Activated gamma-delta T cell (primary cell): ENCODE results near the gene EEF2KMT.
"Not testable (repeated sequence)": the region's sequence is repeated elsewhere in the genome, so short reads cannot be mapped to it uniquely, and the experiment has no call there.

Experiments used
- DNase-seq: peaks from one replicate; lab custom pipeline; 2025; lab: John Stamatoyannopoulos, UW

The EEF2KMT gene

DNA sequence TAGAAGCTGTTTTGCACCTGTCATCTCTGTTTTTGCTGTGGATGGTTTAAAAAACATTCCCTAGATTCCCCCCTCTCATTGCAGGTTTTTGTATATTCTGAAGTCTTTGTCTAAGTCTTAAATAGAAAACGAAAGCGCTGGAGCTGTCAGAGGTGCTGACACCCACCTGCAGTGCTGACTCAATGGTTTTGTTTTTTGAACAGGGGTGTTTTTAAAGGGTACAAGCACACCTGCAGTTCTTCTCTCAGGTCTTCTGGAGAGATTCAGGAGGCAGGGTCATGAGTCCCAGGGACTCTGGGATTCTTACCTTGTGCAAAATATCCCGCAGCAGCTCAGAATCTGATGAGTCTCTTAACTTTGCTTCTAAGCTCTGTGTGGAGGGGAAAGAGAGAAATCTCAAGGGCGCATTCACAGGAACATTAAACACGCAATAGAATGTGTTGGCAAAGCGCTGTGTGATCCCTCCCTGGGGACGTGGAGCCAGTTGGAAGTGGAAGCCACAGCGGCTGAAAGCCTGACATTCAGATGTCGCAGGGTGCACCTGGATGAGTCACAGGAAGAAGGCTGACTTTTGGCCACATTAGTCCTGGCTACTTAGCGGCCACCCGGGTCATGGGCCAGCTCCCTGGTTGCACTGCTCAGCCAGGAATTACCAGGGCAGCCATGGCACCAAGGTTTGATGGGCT lies 2.3 kb downstream of the EEF2KMT start:
- DNase-seq = not testable (repeated sequence)

DNA sequence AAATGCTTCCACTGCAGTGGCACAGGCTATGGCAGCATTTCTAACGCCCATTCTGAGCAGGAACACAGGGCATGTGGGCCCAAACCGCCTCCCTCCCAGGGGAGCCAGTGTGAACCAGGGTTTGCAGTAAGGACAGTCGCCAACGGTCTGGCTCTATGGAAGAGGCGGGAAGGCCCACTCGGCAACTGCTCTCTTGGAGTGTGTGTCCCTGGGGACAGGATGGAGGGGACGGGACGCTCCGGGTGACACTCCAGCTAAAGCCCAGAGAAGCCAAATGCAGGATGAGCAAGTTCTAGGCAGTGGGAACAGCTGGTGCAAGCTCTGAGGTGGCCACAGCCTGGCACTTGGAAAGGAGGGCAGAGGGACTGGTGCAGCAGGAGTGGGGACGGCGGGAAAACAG lies 3.8 kb downstream of the EEF2KMT start:
- not testable (repeated sequence) for DNase-seq

DNA sequence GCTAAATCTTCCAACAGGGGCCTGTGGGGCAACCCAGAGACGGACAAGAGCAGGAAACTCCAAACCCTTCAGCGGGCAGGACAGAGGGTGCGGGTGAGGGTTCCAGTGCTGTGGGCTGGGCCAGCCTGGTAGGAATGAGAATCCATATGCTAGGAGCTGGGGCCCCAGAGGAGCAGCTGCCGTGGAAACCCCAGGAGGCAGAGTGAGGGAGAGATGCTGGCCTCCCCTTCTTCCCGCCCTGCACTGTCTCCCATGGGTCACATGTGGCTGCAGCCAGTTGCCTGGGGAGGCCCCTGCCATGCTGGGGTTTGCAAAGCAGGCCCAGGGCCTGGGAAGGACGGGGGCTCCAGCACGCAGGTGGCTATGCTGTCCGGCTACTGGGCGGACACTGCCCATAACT lies 4.5 kb downstream of the EEF2KMT start:
- not testable (repeated sequence) for DNase-seq

DNA sequence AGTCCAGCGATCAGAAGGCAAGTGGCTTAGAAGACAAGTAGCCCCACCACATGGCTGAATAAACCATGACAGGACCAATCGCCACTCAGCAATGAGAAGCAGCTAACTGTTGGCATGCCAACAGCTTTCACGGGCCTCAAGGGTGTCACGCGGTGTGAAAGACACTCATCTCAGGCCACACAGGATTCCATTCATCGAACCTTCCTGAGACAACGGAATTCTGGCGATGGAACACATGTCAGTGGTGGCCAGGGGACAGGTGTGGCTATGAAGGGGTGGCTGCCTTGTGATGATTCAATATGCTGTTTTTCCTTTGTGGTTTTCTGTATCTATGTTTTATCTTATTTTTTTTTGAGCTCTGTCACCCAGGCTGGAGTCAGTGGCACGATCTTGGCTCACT lies 7.0 kb downstream of the EEF2KMT start:
- DNase-seq = not testable (repeated sequence)

DNA sequence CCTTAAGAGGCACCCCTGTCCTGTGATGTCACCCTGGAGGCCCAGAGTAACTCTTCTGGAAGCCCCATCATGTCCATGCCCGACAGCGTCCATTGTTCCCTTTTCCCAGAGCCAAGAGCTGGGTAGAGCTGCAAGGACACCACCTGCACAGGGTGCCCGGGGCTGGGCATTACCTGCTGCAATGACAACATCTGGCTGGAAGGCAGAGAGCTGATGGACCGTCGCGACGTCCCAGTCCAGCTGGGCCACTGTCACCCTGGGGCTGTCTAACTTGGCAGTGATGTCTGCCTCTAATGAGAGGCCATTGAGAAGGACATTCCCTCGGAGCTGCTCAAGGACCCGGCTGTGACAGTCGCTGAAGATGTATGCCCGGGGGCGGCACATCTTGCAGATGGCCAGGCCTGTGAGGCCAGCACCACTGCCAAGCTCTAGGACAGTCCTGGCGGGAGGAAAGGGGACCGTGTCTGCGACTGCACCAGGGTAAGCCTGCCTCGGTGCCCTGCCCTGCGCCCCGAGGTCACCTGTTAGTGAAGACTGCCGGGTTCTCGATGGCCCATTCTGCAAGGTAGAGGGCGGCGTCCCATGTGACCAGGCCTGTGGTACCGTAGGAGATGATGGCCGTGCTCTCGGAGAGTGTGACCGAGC lies 7.6 kb downstream of the EEF2KMT start:
- not testable (repeated sequence) for DNase-seq

DNA sequence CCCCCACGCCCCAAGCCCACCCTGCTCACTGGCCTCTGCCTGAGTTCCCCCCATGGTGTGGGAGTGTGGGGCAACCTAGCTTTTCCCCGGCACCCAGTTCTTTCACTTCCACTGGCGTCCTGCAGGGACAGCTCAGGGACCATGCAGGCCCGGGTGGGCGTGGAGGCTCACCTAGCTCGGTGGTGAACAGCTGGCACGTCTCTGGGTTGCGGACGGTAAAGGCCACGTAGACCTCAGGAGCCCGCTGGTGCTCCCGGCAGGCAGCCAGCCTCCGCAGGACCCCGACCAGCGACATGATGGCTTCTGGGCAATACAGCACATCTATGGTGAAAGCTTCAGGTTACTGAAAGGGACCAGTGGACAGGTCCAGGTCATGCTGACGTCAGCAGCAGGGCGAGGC lies 8.7 kb downstream of the EEF2KMT start:
- DNase-seq = not testable (repeated sequence)

DNA sequence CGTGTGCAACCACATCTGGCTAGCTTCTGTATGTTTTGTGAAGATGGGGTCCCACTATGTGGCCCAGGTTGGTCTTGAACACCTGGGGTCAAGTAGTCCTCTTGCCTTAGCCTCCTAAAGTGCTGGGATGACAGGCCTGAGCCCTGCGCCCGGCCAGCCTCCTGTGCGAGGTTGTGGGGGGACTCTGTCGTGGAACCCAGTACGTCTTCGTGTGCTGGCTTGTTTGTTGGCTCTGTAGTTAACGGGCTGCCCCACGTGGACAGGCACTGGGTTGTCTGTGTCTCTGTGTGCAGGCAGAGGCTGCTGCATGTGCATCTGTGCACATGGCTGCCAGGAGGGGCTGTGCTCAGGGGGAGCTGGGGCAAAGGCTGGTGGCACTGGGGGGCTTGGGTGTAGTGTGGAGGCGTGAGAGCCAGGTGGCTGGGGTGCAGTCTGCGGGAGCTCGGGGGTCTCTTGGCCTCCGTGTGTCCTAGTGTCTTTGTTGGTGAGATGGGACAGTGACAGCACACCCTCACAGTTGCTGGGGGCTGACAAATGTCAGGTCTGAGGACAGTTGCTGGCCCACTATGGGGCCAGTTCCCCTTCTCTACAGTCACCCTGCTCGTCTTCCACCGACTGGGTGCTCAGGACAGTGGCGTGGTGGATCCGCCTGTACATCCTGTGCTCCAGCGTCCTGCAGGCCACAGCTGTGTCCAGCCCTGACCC lies 9.4 kb downstream of the EEF2KMT start:
- DNase-seq = not testable (repeated sequence)

DNA sequence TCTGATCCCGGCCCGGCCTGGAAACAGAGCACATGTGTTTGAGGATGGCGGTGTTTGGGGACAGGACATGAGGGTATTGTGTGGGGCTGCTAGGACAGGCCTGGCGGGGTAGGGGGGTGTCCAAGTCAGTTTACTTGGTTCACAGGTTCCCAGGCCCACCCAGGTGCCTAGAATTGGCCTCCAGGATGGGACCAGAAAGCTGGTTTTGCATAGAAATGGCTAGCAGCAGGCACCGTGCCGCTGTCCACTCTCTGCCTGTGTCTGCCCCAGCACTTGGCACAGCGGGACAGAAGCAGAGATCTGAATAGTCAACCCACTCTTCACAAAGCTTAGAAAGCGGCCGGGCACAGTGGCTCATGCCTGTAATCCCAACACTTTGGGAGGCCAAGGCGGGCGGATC lies 11.9 kb downstream of the EEF2KMT start:
- not testable (repeated sequence) for DNase-seq

DNA sequence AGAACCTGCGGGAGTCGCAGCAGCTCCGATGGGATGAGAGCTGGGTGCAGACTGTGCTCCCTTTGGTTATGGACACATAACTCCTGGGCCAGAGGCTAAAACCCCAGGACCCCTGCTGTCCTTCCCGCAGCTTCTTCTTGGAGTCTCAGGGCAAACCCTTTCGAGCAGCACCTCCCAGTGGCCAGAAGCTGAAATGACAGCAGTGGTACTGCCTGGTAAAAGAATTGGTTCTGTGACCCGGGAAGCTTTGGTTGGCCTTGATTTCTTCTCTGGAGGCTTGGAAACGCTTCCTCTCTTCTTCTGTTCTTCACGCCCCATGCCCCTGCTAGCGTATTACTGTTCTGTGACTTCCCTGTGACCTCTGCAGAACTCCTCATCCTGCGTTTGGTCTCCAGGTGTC lies 12.8 kb downstream of the EEF2KMT start:
- DNase-seq = not testable (repeated sequence)

DNA sequence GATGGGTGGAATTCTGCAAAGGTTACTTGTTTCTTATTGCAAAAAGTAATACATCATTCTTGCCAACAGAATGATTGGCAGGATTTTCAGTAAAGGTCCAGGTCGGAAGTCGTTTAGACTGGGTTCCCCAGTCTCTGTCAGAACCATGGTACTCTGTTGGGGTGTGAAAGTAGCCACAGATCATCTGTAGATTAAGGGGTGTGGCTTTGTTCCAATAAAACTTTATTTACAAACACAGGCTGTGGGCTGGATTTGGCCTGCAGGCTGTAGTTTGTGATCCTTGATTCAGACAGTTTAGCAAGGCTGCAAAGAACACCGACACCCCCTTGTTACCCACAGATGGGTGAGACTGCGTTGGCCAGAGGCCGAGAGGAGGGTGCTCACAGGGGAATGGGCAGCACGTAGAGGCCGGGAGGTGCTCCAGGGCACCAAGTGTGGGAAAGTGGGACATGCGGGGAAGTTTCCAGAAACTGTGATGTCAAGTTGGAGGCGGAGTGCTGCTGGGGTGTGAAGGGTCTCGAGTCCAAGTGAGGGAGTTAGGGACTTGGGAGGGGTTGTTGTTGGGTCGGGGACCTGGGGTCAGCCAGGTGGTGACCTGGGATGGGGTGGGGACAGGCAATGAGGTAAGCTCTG lies 13.4 kb downstream of the EEF2KMT start:
- not testable (repeated sequence) for DNase-seq

DNA sequence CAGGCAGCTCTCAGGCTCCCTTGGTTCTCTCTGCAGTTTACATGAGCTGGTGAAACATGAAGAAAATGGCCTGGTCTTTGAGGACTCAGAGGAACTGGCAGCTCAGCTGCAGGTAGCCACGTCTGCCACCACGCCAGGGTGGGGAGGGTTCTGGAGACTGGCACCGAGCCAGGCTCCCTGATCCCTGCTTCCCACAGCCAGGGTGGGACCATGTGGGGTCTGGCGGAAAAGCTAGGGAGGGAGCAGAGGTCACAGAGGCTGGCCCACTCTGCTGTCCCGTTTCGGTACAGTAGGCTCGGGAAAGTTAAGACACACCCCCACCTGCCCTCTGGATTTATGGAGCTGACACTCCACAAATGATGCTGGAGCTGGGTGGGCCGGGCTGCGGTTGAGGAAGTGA lies 13.9 kb downstream of the EEF2KMT start:
- not testable (repeated sequence) for DNase-seq

DNA sequence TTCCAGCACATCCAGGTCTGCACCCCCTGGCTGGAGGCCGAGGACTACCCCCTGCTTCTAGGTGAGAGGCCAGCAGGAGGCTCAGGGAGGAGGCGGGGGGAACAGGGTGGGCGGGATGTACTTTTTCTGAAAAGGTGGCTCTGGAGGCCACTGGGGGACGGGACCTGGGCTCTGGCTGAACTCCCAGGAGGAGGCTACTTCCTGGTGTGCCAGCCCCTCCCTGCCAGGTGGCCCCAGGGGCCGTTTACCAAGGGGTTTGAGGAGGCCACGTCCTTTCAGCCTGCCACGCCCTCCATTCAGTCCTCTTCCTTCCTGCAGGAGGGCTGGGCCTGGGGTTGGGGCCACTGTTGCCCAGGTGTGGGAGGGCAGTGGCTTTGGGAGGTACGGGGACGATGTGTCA lies 16.6 kb downstream of the EEF2KMT start:
- not testable (repeated sequence) for DNase-seq

DNA sequence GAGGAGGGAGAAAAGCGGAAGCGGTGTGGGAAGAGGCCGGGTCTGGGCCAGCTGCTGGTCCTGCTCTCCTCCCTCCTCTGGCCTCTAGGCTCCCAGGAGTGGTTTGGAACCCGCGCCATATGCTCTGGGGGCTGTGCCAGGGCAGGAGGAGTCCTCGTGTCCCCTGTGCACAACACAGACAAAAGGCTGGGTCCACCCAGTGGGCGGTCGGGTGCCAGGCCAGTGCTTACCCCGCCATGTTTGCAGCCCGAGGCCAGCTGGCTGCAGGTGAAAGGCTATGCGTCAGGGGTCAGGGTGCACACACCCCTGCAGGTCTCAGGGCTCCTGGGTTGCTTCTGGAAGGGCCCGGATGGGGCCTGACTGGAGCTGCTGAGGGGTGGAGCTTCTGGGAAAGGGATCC lies 17.1 kb downstream of the EEF2KMT start:
- DNase-seq = not testable (repeated sequence)

DNA sequence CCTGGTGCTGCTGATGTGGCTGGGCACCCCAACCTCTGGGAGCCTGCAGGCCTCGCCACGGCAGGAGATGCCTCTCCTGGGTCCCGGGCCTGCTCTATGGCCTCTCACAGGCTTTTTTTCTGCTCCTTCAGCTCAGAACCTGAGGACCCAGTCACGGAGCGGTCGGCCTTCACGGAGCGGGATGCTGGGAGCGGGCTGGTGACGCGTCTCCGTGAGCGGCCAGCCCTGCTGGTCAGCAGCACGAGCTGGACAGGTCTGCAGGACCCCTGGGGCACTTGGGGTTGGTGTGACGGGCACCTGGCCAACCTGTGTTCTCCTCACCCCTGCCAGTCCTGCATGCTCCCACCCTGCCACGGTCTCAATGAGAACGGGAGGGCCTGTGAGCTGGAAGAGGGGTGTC lies 19.0 kb downstream of the EEF2KMT start:
- no peak for DNase-seq

DNA sequence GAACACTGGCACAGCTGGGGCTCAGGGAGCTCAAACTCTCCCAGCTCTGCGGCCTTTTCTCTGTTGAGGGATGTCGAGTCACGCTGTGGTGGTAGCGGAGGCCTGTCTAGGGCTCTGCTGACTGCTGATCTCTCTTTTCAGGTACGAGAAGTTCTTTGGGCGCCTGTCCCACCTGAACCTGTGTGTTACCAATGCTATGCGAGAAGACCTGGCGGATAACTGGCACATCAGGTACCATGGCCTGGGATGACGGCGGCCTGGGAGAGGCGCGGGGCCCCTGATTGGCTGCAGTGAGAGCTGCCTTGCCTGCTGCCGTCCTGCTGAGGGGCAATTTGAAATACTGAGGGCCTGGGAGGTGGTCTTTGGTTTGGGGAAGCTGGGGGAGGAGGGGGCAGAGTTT lies 20.3 kb downstream of the EEF2KMT start:
- DNase-seq = no peak

DNA sequence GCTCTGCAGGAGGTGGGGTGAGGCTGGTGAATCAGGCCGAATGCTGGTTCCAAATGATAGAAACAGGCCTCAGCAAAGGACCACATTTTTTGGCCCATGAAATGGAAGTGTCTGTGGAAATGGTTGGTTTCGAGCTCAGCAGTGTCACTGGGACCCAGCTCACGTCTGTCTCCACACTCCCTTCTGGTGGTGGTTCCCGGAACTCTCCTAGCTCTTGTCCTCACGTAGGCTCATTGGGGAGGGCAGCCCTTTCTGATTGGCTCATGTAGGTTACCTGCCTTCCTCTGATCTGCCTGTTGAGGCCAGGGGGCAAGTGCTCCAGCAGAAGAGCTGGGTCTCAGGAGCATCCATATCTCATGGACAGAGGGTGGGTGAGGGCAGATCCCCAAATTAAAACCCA lies 22.0 kb downstream of the EEF2KMT start:
- no peak for DNase-seq

DNA sequence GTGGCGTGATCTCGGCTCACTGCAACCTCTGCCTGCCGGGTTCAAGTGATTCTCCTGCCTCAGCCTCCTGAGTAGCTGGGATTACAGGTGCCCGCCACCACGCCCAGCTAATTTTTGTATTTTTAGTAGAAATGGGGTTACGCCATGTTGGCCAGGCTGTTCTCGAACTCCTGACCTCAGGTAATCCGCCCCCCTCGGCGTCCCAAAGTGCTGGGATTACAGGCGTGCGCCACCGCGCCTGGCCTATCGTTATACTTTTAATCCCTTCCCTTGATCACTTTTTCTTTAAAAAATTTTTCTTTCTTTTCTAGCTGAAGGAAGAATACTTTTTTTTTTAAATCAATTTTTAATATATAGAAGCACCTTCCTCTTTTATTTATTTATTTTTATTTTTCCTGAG lies 23.8 kb downstream of the EEF2KMT start:
- DNase-seq = not testable (repeated sequence)

DNA sequence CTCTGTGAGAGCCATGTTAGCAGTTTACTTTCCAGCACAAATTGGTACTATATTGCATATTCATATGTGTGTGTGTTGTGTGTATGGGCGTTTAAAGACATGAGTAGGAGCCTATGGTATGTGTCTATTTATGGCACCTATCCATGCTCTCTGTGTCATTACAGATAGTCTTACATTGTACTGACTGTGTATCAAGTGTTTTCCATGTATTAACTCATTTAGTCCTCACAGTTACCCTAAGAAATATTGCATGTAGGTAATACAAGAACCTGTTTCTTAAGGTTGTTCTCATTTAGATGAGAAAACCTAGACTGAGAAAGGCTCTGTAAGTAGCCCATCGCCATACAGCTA lies 24.3 kb downstream of the EEF2KMT start:
- no peak for DNase-seq

DNA sequence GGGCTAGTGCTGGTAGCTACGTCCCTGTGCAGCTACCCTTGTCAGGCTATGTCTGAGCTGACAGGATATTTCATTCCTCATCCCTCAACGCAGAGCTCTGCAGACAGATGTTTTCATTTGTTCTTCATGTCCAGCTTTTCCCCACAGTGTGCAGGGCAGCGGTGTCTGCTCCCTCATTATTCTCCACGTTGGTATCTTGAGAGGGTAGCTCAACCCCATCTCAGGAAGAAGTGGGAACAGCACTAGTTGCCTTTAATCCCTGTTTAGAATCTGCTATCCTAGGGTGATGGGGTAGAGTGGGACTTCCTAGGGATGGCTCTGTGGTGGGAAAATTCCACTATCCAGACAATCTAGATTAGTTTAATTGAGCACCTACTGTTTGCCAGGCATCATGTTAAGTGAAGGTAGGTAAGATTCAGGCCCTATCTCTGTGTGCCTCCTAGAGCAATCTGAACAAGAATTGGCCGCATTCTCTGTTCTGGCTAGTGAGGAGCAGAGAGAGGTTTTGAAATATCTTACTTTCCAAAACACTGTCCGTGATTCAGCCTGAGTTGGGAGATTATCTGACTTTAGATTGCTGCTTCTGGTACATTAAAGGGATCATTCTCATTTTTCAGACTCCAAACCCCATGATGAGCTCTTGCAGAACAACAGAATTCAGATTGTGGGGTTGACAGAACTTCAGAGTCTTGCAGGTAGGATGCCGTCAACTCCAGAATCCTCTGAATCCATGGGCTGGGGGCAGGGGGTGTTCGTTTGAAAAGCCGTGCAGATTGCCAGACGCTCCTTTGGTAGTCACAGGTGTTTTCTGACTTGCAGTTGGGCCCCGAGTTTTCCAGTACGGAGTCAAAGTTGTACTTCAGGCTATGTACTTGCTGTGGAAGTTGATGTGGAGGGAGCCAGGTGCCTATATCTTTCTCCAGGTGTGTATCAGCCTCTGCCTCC lies 25.0 kb downstream of the EEF2KMT start:
- DNase-seq = no peak

DNA sequence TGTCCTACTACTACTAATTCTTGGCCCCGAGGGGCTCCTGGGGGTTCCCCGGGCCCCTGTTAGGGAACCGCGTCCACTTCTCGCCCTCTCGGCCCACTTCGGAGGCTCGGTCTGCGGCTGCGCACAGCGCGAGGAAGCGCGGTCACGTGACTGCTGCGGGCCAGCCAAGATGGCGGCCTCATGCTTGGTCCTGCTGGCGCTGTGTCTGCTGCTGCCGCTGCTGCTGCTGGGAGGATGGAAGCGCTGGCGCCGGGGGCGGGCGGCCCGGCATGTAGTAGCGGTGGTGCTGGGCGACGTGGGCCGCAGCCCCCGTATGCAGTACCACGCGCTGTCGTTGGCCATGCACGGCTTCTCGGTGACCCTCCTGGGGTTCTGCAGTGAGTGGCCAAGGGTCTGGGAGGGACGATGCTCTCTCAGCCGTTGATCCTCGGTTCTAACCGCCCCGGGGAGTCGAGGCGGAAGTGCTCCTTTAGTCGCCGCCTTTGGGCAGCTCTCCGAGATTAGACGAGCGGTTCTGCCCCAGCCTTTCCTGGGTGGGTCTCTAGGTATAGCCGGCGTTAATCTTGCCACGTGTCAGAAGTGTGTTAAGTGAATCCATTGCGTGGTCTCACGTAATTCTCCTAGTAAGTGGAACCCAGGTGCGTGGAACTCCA lies 25.8 kb downstream of the EEF2KMT start, which contains the start of gene ALG1:
Gene ALG1 (plus strand): TSS at position 163 of the 653 bp plus-strand sequence. CDS start 7 bp downstream, at position 170.
- DNase-seq = peak; percentile 82

DNA sequence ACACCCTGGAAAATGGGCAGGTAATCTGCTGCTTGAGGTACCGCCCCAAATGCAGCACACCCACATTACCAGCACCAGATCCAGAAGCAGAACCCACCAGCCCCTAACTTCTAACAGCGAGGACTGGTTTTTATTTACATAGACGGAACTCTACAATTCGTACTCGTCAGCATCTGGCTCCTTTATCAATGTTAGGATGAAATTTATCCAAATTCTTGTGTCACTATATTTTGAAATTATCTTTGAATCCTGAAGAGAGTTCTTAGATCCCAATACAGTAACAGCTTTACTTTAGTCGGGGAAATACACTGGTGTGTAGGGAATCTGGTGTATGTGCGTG lies 26.3 kb downstream of the EEF2KMT start:
- no peak for DNase-seq
